HG03565 (cell line): ENCODE data around the gene KRTAP5-1.

ENCODE experiments used
- ATAC-seq: cut with Tn5 transposase; IDR thresholded peaks from one replicate; pipeline ENCODE4 v1.9.1; 2021; ENCODE audit warnings: mild to moderate bottlenecking, moderate library complexity; ENCODE audit not compliant: unreplicated experiment

KRTAP5-1 gene

GRCh38 chr11:1572197-1573076 is 12.6 kb downstream of the KRTAP5-1 start, which contains the start of gene DUSP8:
Gene DUSP8, minus strand, starts transcription at chr11:1572271. Its CDS starts 6,445 bp downstream, at chr11:1565826.
- peak; percentile 48 for ATAC-seq

GRCh38 chr11:1571760-1572196 is 13.3 kb downstream of the KRTAP5-1 start:
- no peak for ATAC-seq

- ATAC-seq = no peak
Measured at GRCh38 chr11:1570896-1571759, 14.0 kb downstream of the KRTAP5-1 start.

- ATAC-seq = no peak
Measured at GRCh38 chr11:1570531-1570895, 14.6 kb downstream of the KRTAP5-1 start.

GRCh38 chr11:1570001-1570453 is 15.1 kb downstream of the KRTAP5-1 start:
- ATAC-seq = no peak

- no peak for ATAC-seq
Measured at GRCh38 chr11:1569251-1569780, 15.8 kb downstream of the KRTAP5-1 start.

GRCh38 chr11:1568441-1568911 is 16.6 kb downstream of the KRTAP5-1 start:
- ATAC-seq = no peak

- no peak for ATAC-seq
Measured at GRCh38 chr11:1567721-1568100, 17.4 kb downstream of the KRTAP5-1 start.

GRCh38 chr11:1567052-1567720 is 17.9 kb downstream of the KRTAP5-1 start:
- no peak for ATAC-seq

- no peak for ATAC-seq
Measured at GRCh38 chr11:1566381-1567051, 18.6 kb downstream of the KRTAP5-1 start.

- no peak for ATAC-seq
Measured at GRCh38 chr11:1565904-1566247, 19.2 kb downstream of the KRTAP5-1 start.

- no peak for ATAC-seq
Measured at GRCh38 chr11:1565173-1565903, 19.7 kb downstream of the KRTAP5-1 start.

- ATAC-seq = no peak
Measured at GRCh38 chr11:1564535-1565172, 20.4 kb downstream of the KRTAP5-1 start.

GRCh38 chr11:1563697-1564534 is 21.2 kb downstream of the KRTAP5-1 start:
- no peak for ATAC-seq

- ATAC-seq = no peak
Measured at GRCh38 chr11:1563149-1563638, 21.9 kb downstream of the KRTAP5-1 start.

- ATAC-seq = no peak
Measured at GRCh38 chr11:1562469-1563148, 22.5 kb downstream of the KRTAP5-1 start.

GRCh38 chr11:1561955-1562354 is 23.1 kb downstream of the KRTAP5-1 start:
- ATAC-seq = no peak
